KBM-7 (cell line): Measurements from ENCODE around the gene ANKFY1.

Experiments used
- DNase-seq: peaks from one replicate; pipeline ENCODE4 v3.0.0-alpha.2; 2015
- in situ Hi-C: fragments of 300-500 bp; cut with MboI; formaldehyde crosslinking; loops from 2 replicates; pipeline ENCODE4 v1.14.3; 2020; ENCODE audit warnings: low sequenced_read_pairs, low pct_unique_long_range_greater_than_20kb, mixed read lengths

ANKFY1 gene

DNA sequence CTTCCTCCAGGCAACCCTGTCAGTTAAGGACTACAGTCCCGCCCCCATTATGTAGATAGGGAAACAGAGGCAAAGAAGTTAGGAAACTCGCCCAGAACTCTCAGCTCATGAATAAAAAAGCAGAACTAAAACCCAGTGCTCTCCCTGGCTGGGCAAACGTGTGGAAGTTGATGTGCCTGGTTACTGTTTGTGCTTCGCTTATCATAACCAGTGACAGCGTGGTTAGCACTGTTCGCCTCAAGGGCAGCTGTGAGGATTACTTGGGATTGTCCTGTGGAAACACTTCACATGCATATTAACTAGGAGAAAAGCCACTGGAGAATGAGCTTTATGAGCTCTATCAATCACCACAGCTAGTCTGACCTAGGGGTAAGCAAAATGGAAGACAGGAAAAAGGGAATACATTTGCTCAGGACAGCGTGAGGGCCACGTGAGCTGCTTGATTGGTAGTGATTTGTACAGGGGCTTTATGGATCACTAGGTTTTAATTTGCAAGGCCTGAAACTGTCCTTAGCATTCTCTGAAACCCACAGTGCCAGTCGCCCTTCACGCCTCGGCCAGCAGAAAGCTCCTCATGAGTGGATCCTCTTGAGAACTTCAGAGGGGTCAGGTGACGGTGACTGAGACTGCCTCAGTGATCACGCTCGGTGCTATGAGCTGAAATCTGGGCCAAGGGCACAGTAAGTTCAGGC lies 100.9 kb downstream of the ANKFY1 start:
- in situ Hi-C loops: no loop called here
- DNase-seq: peak; percentile 66

DNA sequence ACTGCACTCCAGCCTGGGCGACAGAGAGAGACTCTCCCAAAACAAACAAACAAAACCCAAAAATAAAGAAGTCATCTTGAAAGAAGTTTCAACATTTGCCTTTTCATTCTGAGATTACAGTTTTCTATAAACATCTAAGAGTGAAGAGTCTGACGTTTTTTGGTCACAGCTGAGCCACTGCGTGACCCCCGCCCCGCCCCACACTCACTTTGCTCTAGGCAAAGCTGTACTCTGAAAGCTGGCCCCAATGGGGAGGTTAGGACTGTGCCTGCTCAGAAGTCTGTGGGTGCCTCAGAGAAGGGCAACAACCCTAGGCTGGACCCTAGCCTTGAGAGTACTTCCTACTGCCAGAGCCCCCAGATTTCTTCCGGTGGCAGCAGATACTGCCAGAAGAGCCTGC lies 101.5 kb downstream of the ANKFY1 start:
- no peak for DNase-seq
- in situ Hi-C loops: no loop called here

DNA sequence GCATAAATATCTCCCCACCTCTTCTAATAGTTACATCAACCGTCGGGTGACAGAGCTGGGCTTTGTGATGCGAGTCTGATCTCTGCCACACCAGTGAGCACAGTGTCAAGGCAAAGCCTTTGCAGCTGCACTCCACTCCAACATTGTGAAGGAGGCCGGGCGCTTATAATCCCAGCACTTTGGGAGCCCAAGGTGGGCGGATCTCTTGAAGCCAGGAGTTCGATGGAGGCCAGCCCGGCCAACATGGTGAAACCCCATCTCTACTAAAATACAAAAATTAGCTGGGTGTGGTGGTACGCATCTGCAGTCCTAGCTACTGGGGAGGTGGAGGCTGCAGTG lies 101.8 kb downstream of the ANKFY1 start:
- DNase-seq: no peak
- in situ Hi-C loops: no loop called here

GRCh38 chr17:4161192-4161966 lies 102.4 kb downstream of the ANKFY1 start:
- in situ Hi-C loops: no loop called here
- DNase-seq: peak; percentile 86

DNA sequence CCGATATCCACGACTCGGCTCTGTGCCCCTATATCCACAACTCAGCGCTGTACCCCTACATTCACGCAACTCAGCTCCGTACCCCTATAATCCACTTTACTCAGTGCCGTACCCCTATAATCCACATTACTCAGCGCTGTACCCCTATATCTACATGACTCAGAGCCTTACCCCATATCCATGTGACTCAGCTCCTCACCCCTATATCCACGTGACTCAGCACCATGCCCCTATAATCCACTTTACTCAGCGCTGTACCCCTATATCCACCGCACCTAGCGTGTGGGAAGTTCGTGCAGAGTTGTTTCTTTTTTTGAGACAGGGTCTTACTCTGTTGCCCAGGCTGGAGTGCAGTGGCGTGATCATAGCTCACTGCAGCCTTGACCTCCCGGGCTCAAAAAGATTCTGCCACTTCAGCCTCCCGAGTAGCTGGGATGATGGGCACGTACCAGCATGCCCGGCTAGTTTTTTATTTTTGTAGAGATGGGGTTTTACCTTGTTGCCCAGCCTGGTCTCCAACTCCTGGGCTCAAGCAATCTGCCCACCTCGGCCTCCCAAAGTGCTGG lies 103.4 kb downstream of the ANKFY1 start:
- in situ Hi-C loops: no loop called here
- no peak for DNase-seq

GRCh38 chr17:4159761-4160160 lies 104.0 kb downstream of the ANKFY1 start:
- in situ Hi-C loops: no loop called here
- DNase-seq: no peak

- in situ Hi-C loops: no loop called here
- DNase-seq: no peak
Measured at GRCh38 chr17:4157618-4158333, 106.0 kb downstream of the ANKFY1 start.

DNA sequence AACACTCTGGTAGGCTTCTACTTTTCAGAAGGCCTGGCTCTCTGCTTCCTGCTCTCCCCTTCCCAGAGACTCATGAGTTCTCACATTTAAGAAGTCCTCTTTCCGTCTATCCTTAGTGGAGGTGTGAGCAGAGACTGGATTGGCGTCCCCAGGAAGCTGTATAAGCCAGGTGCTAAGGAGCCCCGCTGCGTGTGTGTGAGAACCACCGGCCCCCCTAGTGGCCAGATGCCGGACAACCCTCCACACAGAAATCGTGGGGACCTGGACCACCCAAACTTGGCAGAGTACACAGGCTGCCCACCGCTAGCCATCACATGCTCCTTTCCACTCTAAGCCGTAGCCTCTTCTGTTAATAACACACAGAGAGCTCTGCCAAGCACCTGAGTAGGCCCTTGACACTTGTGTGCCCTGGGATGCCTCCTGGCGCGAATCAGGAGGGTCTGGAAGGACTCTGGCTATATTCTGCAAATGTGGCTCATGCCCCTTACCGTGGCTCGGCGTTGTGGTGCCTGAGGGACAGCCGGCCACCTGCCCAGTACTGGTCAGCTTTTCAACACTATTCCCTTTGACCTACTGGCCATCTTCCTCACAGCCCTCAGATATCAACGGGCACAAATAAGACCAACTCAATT lies 106.9 kb downstream of the ANKFY1 start:
- DNase-seq: no peak
- in situ Hi-C loops: no loop called here

DNA sequence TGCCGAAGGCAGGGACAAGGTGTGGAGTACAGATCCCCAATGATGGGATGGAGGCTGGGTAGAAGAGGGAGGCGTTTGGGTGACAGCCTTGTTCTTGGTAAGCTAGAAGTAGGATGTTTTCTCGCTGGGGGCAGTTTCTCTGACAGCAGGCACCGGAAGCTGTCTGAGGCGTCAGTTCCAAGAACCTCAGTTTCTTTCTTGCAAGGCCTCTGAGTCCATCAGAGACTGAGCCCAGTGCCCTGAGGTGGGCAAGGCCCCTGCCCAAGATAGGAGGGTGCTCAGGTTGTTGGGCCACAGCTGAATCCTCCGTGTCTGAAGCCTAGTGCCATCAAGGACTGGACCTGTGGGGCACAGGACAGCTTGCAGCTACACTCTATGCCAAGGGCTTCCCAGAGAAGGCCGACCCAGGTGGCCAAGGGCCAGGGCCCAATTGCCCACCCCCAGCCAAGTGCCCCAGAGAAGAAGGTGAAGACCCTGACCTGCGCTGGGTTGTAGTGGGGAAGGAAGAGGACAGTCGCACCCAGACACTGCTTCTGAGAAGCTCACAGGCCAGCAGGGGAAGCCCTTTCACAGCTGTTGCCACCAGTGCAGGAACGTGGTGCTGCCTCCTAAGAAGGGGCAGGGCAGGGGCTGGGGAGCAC lies 107.7 kb downstream of the ANKFY1 start:
- no peak for DNase-seq
- in situ Hi-C loops: no loop called here

DNA sequence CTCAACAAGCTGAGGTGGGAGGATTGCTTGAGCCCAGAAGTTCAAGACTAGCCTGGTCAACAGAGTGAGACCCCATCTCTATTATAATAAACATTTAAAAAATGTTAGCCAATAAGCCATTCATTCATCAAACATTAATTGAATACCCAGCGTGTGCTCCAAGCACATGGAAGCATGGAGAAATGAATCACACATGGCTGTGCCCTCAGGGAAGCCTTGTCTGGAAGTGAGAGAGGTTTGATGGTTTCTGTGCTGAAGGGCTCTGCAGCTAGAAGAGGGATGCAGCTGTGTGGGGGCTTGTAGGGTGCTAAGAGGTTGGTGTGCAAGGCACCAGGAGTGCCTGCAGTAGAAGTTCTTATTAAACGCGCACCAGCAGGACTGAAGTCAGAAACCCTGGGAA lies 109.6 kb downstream of the ANKFY1 start:
- in situ Hi-C loops: no loop called here
- DNase-seq: no peak

GRCh38 chr17:4152471-4152870 lies 111.3 kb downstream of the ANKFY1 start:
- DNase-seq: no peak
- in situ Hi-C loops: no loop called here

DNA sequence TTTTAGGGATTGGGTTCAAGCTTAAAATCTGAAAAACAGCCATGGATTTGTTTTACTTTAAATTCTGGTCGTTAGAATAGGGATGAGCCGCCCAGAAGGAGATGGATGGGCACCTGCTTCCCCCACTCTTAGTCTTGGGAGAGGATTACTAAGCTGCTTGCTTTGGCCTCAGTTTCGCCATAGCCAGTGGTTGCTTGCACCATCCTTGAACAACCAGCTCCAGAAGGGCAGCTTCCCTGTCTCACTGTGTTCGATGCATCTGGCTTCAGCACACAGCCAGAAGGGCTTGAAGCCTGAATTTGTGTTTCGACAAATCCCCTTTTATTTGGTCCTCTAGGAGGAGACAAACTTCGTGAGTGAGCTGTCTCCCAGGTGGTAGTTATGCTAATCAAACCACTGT lies 113.7 kb downstream of the ANKFY1 start:
- no peak for DNase-seq
- in situ Hi-C loops: no loop called here

- in situ Hi-C loops: no loop called here
Measured at GRCh38 chr17:4148611-4149308, 115.0 kb downstream of the ANKFY1 start.

GRCh38 chr17:4147751-4148310 lies 115.9 kb downstream of the ANKFY1 start:
- no peak for DNase-seq
- in situ Hi-C loops: no loop called here

More at GRCh38 chr17:4148611-4149308, 115.0 kb downstream of the ANKFY1 start:
- no peak for DNase-seq

DNA sequence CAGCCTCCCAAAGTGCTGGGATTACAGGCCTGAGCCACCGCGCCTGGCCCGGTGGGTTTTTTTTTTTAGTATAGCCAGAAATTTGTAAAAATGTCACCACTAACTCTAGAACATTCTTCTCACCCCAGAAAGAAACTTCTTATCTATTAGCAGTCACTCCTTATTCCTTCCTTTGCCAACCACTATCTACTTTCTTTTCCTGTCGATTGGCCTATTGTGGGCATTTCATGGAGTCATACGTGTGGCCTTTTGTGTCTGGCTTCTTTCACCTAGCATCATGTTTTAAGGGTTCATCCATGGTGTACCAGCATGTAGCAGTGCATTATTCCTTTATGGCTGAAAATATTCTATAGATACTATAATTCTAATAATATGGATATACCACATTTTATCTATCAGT lies 117.1 kb downstream of the ANKFY1 start:
- DNase-seq: no peak
- in situ Hi-C loops: no loop called here

GRCh38 chr17:4144422-4144747 lies 119.4 kb downstream of the ANKFY1 start:
- DNase-seq: no peak
- in situ Hi-C loops: no loop called here

DNA sequence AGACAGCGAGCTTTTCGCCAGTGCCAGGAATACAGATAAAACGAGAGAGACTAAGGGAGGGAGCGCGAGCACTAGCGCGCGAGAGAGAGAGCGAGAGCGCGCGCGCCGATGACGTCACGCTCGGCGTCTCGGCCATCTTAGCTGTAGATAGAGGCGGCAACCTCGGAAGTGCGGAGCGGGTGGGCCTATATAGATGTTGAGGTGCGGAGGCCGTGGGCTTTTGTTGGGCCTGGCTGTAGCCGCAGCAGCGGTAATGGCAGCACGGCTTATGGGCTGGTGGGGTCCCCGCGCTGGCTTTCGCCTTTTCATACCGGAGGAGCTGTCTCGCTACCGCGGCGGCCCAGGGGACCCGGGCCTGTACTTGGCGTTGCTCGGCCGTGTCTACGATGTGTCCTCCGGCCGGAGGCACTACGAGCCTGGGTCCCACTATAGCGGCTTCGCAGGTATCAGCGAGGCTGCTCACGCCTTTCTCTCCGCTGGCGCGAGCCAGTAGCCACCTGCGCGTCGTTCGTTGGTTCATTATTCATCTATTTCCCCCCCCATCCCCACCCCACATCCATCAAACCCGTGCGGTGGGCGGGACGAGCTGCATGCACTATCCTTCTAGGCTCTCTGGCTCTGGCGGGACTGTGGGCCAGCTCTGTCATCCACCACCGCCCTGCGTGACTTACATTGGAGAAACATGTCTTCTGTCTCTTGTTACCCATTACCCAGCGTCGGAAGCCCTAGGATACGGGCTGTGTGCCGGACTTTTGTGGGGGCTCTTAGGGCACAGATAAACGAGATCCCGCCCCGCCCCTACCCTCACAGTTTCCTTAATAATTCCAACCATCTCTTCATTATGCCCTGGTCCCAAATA lies 120.0 kb downstream of the ANKFY1 start:
- in situ Hi-C loops: no loop called here
- peak; percentile 96 for DNase-seq
